ENCODE data around the gene C12orf43.

The C12orf43 gene

GRCh38 chr12:121030576-121031212 lies 14.4 kb upstream of the C12orf43 start:
- Histone ChIP-seq H3K9me3 (ENCODE audit: control insufficient read depth, low read length) (no peaks in the 10 kb centered on the region), H3K4me1 (ENCODE audit: control insufficient read depth, insufficient read depth, low read length, poor library complexity, severe bottlenecking) (peaks cover 17% of the 10 kb centered on the region), H3K36me3 (ENCODE audit: control insufficient read depth, insufficient read depth, low read length) (peaks cover 23% of the 10 kb centered on the region), H3K27ac (ENCODE audit: insufficient read depth, low read length, poor library complexity, severe bottlenecking) (no peak overlapping the region), H3K27me3 (replicated peaks; ENCODE audit: control insufficient read depth, insufficient read depth, low read length, poor library complexity, severe bottlenecking) (no peaks in the 10 kb centered on the region), H3K4me3 (ENCODE audit: insufficient read depth, low read depth, low read length, poor library complexity, severe bottlenecking) (no peak overlapping the region)
- DNase-seq, result no peak

- DNase-seq, result no peak
- H3K27me3 ChIP-seq (replicated peaks; ENCODE audit: control insufficient read depth, insufficient read depth, low read length, poor library complexity, severe bottlenecking), result no peaks in the 10 kb centered on the region
- peaks cover 26% of the 10 kb centered on the region for H3K36me3 ChIP-seq (ENCODE audit: control insufficient read depth, insufficient read depth, low read length)
These were observed 10.2 kb upstream of the C12orf43 start for GRCh38 chr12:121026274-121027045.

GRCh38 chr12:121025442-121026226 lies 9.3 kb upstream of the C12orf43 start:
- peaks cover 26% of the 10 kb centered on the region for H3K36me3 ChIP-seq (ENCODE audit: control insufficient read depth, insufficient read depth, low read length)
- no peaks in the 10 kb centered on the region for H3K4me1 ChIP-seq (ENCODE audit: control insufficient read depth, insufficient read depth, low read length, poor library complexity, severe bottlenecking)
- DNase-seq, result no peak
- H3K27ac ChIP-seq (ENCODE audit: insufficient read depth, low read length, poor library complexity, severe bottlenecking), result no peak overlapping the region
- H3K27me3 ChIP-seq (replicated peaks; ENCODE audit: control insufficient read depth, insufficient read depth, low read length, poor library complexity, severe bottlenecking), result no peaks in the 10 kb centered on the region
- no peaks in the 10 kb centered on the region for H3K9me3 ChIP-seq (ENCODE audit: control insufficient read depth, low read length)
- no peak overlapping the region for H3K4me3 ChIP-seq (ENCODE audit: insufficient read depth, low read depth, low read length, poor library complexity, severe bottlenecking)

More at GRCh38 chr12:121026274-121027045, 10.2 kb upstream of the C12orf43 start:
- no peaks in the 10 kb centered on the region for H3K4me1 ChIP-seq (ENCODE audit: control insufficient read depth, insufficient read depth, low read length, poor library complexity, severe bottlenecking)
- H3K9me3 ChIP-seq (ENCODE audit: control insufficient read depth, low read length), result no peaks in the 10 kb centered on the region
- no peak overlapping the region for H3K27ac ChIP-seq (ENCODE audit: insufficient read depth, low read length, poor library complexity, severe bottlenecking)
- H3K4me3 ChIP-seq (ENCODE audit: insufficient read depth, low read depth, low read length, poor library complexity, severe bottlenecking), result no peak overlapping the region

GRCh38 chr12:121023799-121024198 lies 7.5 kb upstream of the C12orf43 start:
- no peak for DNase-seq
- no peak overlapping the region for H3K27ac ChIP-seq (ENCODE audit: insufficient read depth, low read length, poor library complexity, severe bottlenecking)
- H3K27me3 ChIP-seq (replicated peaks; ENCODE audit: control insufficient read depth, insufficient read depth, low read length, poor library complexity, severe bottlenecking), result no peaks in the 10 kb centered on the region
- H3K4me3 ChIP-seq (ENCODE audit: insufficient read depth, low read depth, low read length, poor library complexity, severe bottlenecking), result no peak overlapping the region
- H3K9me3 ChIP-seq (ENCODE audit: control insufficient read depth, low read length), result no peaks in the 10 kb centered on the region
- peaks cover 26% of the 10 kb centered on the region for H3K36me3 ChIP-seq (ENCODE audit: control insufficient read depth, insufficient read depth, low read length)
- H3K4me1 ChIP-seq (ENCODE audit: control insufficient read depth, insufficient read depth, low read length, poor library complexity, severe bottlenecking), result no peaks in the 10 kb centered on the region

GRCh38 chr12:121022713-121023112 lies 6.4 kb upstream of the C12orf43 start:
- no peak for DNase-seq
- no peak overlapping the region for H3K4me3 ChIP-seq (ENCODE audit: insufficient read depth, low read depth, low read length, poor library complexity, severe bottlenecking)
- H3K4me1 ChIP-seq (ENCODE audit: control insufficient read depth, insufficient read depth, low read length, poor library complexity, severe bottlenecking), result no peaks in the 10 kb centered on the region

GRCh38 chr12:121021754-121022153 lies 5.5 kb upstream of the C12orf43 start:
- H3K27me3 ChIP-seq (replicated peaks; ENCODE audit: control insufficient read depth, insufficient read depth, low read length, poor library complexity, severe bottlenecking), result no peaks in the 10 kb centered on the region
- no peak overlapping the region for H3K27ac ChIP-seq (ENCODE audit: insufficient read depth, low read length, poor library complexity, severe bottlenecking)
- no peak for DNase-seq
- H3K9me3 ChIP-seq (ENCODE audit: control insufficient read depth, low read length), result no peaks in the 10 kb centered on the region
- no peak overlapping the region for H3K4me3 ChIP-seq (ENCODE audit: insufficient read depth, low read depth, low read length, poor library complexity, severe bottlenecking)
- no peaks in the 10 kb centered on the region for H3K4me1 ChIP-seq (ENCODE audit: control insufficient read depth, insufficient read depth, low read length, poor library complexity, severe bottlenecking)
- peaks cover 13% of the 10 kb centered on the region for H3K36me3 ChIP-seq (ENCODE audit: control insufficient read depth, insufficient read depth, low read length)

More at GRCh38 chr12:121022713-121023112, 6.4 kb upstream of the C12orf43 start:
- Histone ChIP-seq H3K9me3 (ENCODE audit: control insufficient read depth, low read length) (no peaks in the 10 kb centered on the region), H3K27ac (ENCODE audit: insufficient read depth, low read length, poor library complexity, severe bottlenecking) (no peak overlapping the region), H3K27me3 (replicated peaks; ENCODE audit: control insufficient read depth, insufficient read depth, low read length, poor library complexity, severe bottlenecking) (no peaks in the 10 kb centered on the region), H3K36me3 (ENCODE audit: control insufficient read depth, insufficient read depth, low read length) (peaks cover 22% of the 10 kb centered on the region)

GRCh38 chr12:121018860-121019617 lies 2.8 kb upstream of the C12orf43 start:
- Histone ChIP-seq H3K4me3 (ENCODE audit: insufficient read depth, low read depth, low read length, poor library complexity, severe bottlenecking) (no peak overlapping the region), H3K27me3 (replicated peaks; ENCODE audit: control insufficient read depth, insufficient read depth, low read length, poor library complexity, severe bottlenecking) (no peaks in the 10 kb centered on the region), H3K9me3 (ENCODE audit: control insufficient read depth, low read length) (no peaks in the 10 kb centered on the region), H3K27ac (ENCODE audit: insufficient read depth, low read length, poor library complexity, severe bottlenecking) (no peak overlapping the region), H3K4me1 (ENCODE audit: control insufficient read depth, insufficient read depth, low read length, poor library complexity, severe bottlenecking) (peaks cover 7% of the 10 kb centered on the region), H3K36me3 (ENCODE audit: control insufficient read depth, insufficient read depth, low read length) (peaks cover 7% of the 10 kb centered on the region)
- no peak for DNase-seq

- Histone ChIP-seq H3K4me1 (ENCODE audit: control insufficient read depth, insufficient read depth, low read length, poor library complexity, severe bottlenecking) (peaks cover 7% of the 10 kb centered on the region), H3K27me3 (replicated peaks; ENCODE audit: control insufficient read depth, insufficient read depth, low read length, poor library complexity, severe bottlenecking) (no peaks in the 10 kb centered on the region), H3K27ac (ENCODE audit: insufficient read depth, low read length, poor library complexity, severe bottlenecking) (no peak overlapping the region), H3K4me3 (ENCODE audit: insufficient read depth, low read depth, low read length, poor library complexity, severe bottlenecking) (no peak overlapping the region), H3K36me3 (ENCODE audit: control insufficient read depth, insufficient read depth, low read length) (peaks cover 5% of the 10 kb centered on the region), H3K9me3 (ENCODE audit: control insufficient read depth, low read length) (no peaks in the 10 kb centered on the region)
- DNase-seq, result no peak
These were observed 1.7 kb upstream of the C12orf43 start for GRCh38 chr12:121017966-121018491.

- Histone ChIP-seq H3K27me3 (replicated peaks; ENCODE audit: control insufficient read depth, insufficient read depth, low read length, poor library complexity, severe bottlenecking) (no peaks in the 10 kb centered on the region), H3K4me1 (ENCODE audit: control insufficient read depth, insufficient read depth, low read length, poor library complexity, severe bottlenecking) (peaks cover 7% of the 10 kb centered on the region), H3K4me3 (ENCODE audit: insufficient read depth, low read depth, low read length, poor library complexity, severe bottlenecking) (no peak overlapping the region), H3K9me3 (ENCODE audit: control insufficient read depth, low read length) (no peaks in the 10 kb centered on the region), H3K36me3 (ENCODE audit: control insufficient read depth, insufficient read depth, low read length) (peaks cover 40% of the 10 kb centered on the region), H3K27ac (ENCODE audit: insufficient read depth, low read length, poor library complexity, severe bottlenecking) (no peak overlapping the region)
- DNase-seq, result no peak
These were observed 2.6 kb downstream of the C12orf43 start for GRCh38 chr12:121013715-121014114.

Data from effector memory CD4-positive, alpha-beta T cell (primary cell).